Astrocyte of the cerebellum (primary cell): ENCODE results near the gene ANP32A.
A peak's percentile ranks its signal among the peaks of the same experiment; 100 is the strongest.

Experiments used
- DNase-seq: peaks from one replicate; pipeline ENCODE4 v3.0.0-alpha.2; 2011; ENCODE audit warnings: low read depth
- H3K4me3 ChIP-seq: 2 replicates; pipeline ENCODE4 v1.5.1; 2011; ENCODE audit warnings: mild to moderate bottlenecking, low read depth, low read length, moderate library complexity
- CTCF ChIP-seq: IDR thresholded peaks from 2 replicates; pipeline ENCODE4 v1.5.1; 2012; ENCODE audit warnings: low read length, low read depth, moderate library complexity, mild to moderate bottlenecking; ENCODE audit errors: missing control alignments
- in situ Hi-C: cut with HindIII; loops from 2 replicates; pipeline ENCODE4 v1.10.0; 2017; ENCODE audit warnings: low sequenced_read_pairs

The ANP32A gene

GRCh38 chr15:68786753-68787152 lies 33.9 kb downstream of the ANP32A start:
- H3K4me3 ChIP-seq: no peak overlapping the region
- in situ Hi-C loops: no loop called here
- DNase-seq: no peak
- TF ChIP-seq CTCF: no peak

DNA sequence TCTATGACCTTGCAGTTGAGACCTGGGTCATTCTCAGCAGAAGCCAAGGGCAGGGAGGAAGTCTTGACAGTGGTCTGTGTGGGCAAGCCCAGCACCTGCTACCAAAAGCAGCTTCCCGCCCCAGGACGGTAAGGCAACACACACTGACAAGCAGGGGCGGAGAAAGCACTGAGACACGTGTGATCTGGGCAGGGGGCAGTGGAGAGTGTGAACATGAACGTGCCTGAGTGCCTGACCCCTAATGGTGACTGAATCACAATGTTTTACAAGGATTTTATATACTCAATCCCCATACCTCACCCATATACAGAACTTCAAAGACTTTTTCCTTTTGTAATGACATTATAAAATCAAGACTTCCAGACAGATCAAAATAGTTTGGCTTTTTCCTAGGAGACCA lies 35.2 kb downstream of the ANP32A start:
- no peak overlapping the region for H3K4me3 ChIP-seq
- no peak for TF ChIP-seq CTCF
- DNase-seq: no peak
- in situ Hi-C loops: no loop called here

DNA sequence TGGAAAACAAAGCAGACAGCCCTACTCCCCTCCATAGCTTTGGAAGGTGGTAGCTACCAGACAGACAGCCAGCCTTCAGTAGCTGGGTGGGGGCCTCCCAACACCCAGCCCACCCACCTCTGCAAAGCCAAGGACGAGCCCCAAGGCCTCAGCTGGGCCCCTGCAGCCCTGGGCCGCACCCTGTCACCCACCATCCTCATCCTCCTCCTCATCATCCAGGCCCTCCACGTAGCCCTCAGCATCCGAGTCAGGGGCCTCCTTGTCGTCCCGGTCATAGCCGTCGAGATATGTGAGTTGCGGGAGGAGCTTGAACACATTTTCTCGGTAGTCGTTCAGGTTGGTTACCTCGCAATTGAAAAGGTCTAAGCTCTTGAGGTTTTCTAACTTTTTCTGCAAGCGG lies 36.5 kb downstream of the ANP32A start:
- no peak for TF ChIP-seq CTCF
- in situ Hi-C loops: no loop called here
- H3K4me3 ChIP-seq: no peak overlapping the region
- no peak for DNase-seq

GRCh38 chr15:68783226-68784058 lies 37.3 kb downstream of the ANP32A start:
- TF ChIP-seq CTCF: peak; percentile 59
- no peak for DNase-seq
- H3K4me3 ChIP-seq: no peak overlapping the region
- in situ Hi-C loops: no loop called here

DNA sequence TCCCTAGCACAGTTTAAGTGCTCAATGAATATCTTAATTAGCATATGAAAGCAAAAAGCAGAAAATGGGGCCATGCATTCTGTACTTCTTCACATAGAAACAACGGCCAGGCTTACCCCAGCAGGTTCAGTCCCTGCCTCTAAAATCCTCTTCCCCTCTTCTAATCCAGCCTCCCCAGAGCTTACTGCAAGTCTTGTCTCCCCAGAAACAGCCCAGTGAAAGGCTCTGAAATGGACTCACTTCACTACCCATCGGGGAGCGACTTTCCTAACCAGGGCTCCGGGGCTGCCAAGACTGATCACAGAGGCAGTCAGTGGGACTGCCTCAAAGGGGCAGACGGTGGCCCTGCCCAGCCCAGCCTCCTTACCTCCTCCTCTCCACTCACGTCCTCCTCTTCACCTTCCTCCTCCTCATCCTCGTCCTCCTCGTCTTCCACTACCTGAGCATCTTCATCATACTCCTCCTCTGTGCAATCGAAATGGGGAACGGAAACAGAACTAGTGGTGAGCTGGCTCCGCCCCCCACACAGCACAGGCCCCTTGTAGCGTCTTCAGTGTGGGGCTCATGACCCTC lies 38.0 kb downstream of the ANP32A start:
- no peak for DNase-seq
- TF ChIP-seq CTCF: no peak
- in situ Hi-C loops: no loop called here
- no peak overlapping the region for H3K4me3 ChIP-seq

DNA sequence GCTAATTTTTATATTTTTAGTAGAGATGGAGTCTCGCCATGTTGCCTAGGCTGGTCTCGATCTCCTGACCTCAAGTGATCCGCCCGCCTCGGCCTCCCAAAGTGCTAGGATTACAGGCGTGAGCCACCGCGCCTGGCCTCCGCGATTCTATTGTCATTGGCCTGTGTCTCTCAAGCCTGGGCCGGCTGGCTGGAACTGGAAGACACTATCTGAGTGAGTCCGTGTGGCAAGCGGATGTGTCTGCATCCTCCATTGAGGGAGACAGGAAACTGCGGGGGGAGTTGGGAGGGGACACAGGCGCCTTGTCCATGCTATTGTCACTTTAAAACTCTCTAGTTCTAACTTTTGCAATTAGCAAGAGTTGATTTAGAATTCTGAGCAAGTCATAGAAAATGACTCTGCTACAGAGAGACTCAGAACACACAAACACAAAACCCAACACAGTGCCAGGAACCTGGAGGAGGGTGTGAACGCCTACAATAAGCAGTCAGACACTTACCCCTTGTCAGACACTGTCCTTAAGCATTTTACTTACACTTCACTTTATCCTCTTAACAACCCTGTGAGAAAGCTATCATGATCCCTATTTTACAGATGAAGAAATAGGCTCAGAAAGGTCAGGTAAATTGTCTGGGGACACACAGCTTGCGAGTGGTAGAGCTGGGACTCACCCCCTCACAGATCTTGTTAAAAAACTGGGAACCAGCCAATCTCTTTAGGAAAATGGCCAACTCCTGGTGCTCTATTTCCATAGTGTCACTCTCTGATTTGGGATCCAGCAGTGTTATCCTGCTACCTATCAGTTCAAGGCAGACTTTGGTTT lies 38.7 kb downstream of the ANP32A start:
- DNase-seq: no peak
- no peak overlapping the region for H3K4me3 ChIP-seq
- in situ Hi-C loops: no loop called here
- TF ChIP-seq CTCF: no peak
